Mammary epithelial cell (primary cell): ENCODE results near the gene DUSP10.

Experiments used
- EZH2 ChIP-seq: IDR thresholded peaks from 2 replicates; pipeline ENCODE4 v1.6.1; 2012; ENCODE audit warnings: low read length, inconsistent platforms, borderline replicate concordance
- TF ChIP-seq, protein P1 (sequence below), 2 donors: IDR thresholded peaks in 1 of 2; conservative IDR thresholded peaks in 1 of 2; 2 replicates each; pipeline ENCODE4 v1.5.1; 2011 to 2012; ENCODE audit warnings: inconsistent platforms in 2 of 2, low read length in 2 of 2, mild to moderate bottlenecking in 2 of 2, control low read depth in 1 of 2, low read depth in 1 of 2; ENCODE audit not compliant: insufficient read depth in 1 of 2; ENCODE audit errors: extremely low read depth in 1 of 2

DNA sequence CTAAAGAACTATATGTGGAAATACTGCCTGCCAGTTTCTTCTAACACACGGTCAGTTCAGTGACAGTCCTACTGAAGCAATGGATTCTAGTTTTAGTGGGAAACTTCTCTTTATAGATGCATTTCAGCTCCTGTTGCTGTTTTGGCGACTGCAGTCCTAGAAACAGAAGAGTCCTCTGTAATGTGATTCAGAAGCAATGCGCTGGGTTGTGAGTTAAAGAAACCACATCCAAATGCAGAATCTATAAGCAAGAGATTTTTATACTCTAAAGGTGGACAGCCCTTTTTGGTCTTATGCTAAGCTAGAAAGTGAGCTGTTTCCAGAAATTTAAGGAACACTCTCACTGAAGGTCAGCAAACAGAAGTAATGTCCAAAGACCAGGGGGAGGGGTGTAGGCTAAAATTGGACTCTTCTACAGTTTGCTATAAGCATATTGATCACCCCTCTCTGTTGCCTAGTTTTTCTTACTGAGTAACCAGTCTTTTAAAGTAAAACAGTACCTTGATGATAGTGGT is 30.8 kb downstream of the DUSP10 start:
- TF ChIP-seq, protein P1, sequence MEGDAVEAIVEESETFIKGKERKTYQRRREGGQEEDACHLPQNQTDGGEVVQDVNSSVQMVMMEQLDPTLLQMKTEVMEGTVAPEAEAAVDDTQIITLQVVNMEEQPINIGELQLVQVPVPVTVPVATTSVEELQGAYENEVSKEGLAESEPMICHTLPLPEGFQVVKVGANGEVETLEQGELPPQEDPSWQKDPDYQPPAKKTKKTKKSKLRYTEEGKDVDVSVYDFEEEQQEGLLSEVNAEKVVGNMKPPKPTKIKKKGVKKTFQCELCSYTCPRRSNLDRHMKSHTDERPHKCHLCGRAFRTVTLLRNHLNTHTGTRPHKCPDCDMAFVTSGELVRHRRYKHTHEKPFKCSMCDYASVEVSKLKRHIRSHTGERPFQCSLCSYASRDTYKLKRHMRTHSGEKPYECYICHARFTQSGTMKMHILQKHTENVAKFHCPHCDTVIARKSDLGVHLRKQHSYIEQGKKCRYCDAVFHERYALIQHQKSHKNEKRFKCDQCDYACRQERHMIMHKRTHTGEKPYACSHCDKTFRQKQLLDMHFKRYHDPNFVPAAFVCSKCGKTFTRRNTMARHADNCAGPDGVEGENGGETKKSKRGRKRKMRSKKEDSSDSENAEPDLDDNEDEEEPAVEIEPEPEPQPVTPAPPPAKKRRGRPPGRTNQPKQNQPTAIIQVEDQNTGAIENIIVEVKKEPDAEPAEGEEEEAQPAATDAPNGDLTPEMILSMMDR (conservative IDR thresholded peaks at IDR 0.05 in 1 of 2, IDR thresholded peaks at IDR 0.05 in 1 of 2; ENCODE audit: extremely low read depth in 1 of 2, insufficient read depth in 1 of 2, low read depth in 1 of 2, low read length in 2 of 2): no peak
- TF ChIP-seq EZH2: no peak
